GM18519 (cell line): ENCODE results near the gene COA8.
"Not testable (repeated sequence)": the region's sequence is repeated elsewhere in the genome, so short reads cannot be mapped to it uniquely, and the experiment has no call there.

Experiments used
- ATAC-seq: cut with Tn5 transposase; IDR thresholded peaks from one replicate; pipeline ENCODE4 v1.9.1; 2021; ENCODE audit warnings: mild to moderate bottlenecking, moderate library complexity; ENCODE audit not compliant: unreplicated experiment, low FRiP score

COA8 gene

DNA sequence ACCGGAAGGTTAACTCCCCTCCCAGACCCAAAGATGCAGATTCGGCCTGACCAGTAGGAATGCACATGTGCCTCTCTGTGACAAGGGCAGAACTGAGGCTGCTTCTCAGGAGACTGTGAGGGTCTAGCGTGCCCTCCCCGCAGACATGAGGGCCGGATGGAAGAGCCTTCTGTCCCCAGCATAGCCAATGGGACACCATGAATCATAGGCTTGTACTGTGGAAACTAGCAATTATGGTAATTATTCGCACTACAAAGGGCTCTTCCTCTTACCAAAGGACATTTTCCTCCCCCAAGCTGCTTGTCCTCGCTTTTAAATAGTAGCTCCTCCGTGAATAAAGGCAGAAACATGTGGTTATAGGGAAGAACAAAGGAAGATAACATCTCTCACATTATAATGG is 6.2 kb downstream of the COA8 start:
- ATAC-seq = no peak

DNA sequence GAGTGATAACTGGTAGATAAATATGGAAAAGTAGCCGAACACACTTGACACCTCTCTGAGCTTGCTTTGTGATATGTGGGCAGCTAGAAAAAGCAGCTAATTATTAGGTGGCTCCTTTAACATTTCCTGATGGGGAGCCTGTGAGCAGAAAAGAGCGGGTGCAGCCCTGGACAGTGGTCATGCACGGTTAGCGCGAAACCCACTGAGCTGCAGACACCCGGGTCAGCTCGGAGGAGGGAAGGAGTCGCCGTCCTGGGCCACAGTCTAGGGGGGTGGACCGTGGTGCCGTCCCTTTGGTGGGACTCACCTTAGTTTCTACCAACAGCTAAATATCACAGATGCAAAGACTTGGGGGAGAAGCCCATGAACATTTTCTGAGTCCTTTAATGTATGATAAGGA is 6.6 kb downstream of the COA8 start:
- no peak for ATAC-seq

DNA sequence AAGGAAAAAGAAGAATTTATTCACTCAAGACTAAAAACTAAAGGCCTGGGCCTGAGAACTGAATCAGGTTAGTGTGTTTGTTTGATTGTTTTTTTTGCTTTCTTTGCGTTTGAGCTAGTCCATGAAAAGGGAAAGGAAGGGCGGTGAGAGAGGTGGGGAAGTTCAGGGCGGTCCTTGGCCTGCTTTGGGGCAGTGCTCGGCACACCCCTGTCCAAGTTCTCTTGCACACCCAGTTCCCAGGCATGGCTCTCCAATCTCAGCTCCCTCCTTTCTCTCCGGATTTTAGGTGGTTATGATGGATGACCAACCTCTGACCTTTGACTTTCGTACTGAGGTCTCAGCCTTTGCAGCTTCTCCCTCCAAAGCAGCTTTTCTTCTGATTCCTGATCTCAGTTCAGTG is 11.3 kb downstream of the COA8 start:
- ATAC-seq = no peak

DNA sequence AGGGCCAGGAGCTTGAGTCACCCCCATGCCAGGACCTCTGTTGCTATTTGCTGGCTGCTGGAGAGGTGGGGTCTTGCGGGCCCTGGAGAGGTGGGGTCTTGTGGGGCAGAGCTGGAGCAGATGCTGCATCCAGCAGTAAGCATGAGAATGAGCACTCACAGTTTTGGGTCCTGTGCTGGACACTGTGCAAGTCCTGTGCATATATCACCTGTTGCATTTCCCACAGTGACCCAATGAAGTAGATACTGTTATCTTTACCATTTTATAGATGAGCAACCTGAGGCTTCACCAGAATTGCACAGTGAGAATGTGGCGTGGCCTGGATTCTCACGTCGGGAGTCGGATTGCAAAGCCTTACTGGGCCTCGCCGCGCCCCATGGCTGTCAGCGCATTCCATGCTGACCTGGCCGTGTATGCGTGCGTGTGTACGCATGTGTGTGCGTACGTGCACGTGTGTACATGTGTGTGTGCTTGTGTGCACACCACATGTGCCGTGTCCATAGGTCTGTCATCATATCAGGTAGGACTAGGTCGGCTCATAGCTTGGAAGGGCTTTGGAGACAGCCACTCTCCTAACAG is 12.0 kb downstream of the COA8 start:
- no peak for ATAC-seq

DNA sequence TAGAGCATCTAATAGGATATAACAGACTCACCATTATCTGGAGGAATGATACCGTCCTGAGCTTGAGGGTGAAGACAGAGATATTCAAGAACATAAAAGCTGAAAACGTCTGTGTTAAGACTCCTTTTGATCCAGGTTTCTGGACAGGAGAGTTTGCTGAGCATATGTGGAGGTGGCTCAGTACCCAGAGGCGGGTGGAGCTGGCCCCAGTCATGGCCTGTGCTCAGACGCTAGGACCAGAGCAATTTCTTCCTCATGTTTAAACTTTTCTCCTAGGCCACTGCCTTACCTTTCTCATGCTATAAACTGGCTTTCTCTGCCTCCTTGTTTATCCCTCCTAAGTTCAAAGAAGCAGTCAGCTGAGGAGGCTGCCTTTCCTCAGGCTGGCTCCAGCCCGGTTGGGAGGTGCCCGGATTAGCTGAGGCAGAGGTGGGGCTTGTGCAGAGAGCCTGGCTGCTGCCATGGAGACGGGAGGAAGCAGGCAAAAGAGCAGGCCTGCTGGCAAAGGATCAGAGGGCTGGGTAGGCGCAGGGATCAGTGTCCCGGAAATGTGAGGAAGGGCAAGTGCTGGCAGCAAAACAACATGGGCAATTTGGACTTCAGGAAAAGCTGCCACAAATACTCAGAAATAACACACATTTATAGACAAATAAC is 13.7 kb downstream of the COA8 start:
- no peak for ATAC-seq

DNA sequence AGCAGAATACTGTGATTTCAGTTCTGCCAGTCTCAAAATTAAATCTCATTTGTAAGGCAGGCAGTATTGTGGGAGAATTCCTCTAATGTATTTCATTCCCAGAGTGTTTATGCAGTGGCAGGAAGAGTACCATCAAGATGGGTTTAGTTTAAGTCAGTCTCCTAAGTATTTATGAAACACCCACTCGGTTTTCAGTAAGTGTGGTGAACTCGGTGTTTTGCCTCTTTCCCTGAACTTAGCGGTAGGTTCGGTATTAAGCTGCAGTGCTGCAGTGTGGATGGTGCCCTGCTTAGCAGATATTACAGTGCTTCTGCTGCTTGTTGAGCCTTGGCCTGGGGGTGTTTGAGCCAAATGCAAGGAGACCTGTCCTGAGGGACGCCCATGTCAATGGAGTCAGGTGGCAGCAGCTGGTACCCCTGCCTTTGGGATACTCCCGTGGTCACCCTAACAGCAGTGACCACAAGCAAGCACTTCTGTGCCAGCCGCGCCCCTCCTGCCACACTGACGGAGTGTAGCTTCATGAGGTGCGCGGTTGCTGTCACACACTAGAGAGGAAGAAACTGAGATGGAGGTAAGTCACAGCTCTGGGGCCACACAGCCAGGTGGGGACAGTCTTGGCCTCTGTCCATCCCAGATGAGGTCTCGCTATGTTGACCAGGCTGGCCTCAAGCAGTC is 15.8 kb downstream of the COA8 start:
- ATAC-seq = no peak

DNA sequence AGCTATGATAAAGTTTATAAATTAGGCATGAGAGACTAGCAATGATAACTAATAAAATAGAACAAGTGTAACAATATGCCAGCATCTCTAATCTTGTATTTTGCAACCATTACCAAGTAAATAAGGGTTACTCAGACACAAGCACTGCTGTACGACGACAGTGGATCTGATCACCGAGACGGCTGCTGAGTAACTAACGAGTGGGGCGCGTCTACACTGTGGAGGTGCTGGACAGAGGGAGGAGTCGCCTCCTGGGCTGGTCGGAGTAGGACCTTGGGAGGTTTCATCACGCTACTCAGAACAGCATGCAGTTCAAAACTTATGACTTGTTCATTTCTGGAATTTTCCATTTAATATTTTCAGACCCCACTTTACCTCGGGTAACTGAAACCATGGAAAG is 18.4 kb downstream of the COA8 start:
- ATAC-seq = no peak

DNA sequence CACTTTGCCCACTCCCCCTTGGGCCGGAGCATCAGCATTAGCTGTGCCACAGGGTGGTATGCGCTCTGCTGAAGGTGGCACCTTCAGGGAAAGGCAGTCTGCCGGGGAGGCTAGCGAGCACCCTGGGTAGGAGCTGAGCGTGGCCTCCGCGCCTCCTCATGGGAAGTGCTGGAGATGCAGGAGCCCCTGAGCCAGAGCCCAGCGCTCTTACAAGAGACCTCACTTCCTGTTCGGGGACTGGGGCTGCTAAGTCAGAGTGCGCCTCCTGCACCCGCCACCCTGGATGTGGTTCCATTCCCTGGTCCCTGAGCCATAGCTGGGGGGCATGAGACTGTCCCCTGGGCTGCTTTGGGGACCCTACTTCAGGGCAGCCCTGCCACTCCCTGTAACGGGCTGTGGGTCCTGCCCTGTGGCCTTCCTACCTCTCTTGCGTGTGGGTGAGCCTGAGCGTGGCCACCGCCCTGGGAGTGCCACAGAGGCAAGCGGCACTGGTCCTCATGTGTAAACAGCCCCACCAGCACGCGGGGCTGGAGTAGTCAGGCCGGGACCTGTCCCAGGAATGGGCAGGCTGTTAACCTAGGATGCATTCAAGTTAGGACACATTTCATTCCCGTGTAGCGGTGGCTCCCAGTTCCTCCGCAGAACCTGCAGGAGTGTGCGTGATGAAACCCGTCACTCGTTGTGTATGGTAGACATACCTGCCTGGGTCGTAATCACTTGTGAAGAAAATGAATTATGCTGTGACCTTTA is 19.4 kb downstream of the COA8 start:
- ATAC-seq = no peak

DNA sequence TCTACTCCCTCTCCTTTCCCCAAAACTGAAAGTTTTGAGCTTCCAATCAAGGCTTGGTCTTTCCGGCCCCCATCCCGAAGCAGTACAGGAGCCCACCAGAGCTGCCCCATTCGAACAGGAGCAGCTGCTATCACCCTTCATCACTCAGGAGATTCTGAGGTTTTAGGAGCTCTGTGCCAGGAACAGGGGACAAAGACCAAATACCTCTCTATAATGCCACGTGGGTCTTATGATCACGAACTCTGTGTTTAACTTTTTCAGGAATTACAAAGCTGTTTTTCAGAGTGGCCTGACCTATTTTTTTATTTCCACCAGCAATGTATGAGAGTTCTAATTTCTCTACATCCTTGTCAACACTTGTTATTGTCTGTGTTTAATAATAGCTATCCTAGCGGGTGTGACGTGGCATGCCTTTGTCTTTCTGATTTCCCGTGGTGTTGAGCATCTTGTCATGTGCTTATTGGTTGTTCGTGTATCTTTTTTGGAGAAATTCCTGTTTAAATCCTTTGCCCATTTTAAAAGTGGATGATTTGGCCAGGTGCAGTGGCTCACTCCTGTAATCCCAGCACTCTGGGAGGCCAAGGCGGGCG is 21.7 kb downstream of the COA8 start:
- no peak for ATAC-seq

DNA sequence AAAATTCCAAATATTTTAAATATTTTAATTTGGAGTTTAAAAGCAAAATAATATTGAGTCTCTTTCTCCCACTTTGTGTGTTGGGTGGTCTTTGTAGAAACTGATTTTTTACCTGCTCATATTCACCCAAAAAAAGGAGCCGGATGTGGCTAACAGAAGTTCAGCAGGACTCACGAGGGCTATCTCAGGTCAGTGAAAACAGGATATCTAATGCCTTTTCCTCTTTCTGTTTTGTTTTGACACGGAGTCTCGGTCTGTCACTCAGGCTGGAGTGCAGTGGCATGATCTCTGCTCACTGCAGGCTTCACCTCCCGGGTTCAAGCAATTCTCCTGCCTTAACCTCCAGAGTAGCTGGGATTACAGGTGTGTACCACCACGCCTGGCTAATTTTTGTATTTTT is 30.8 kb downstream of the COA8 start:
- no peak for ATAC-seq

DNA sequence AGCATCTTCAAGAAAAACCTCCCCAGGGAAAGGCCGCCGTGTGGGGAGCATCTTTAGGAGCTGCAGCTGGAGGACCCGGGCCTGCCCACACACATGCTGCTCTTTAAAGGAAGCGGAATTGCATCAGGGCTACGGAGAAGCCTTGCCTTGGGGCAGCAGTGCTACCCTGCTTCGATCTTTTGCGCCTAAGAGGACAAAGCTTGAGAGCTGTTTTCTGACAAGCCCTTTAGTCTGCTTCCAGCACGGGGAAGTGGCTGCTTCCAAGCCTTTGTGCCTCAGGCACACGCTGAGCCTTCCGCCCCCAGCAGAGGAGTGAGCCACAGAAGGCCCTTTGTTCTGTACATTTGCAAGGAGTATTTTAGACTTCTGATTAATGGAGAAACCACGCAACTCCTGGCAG is 31.5 kb downstream of the COA8 start:
- no peak for ATAC-seq

DNA sequence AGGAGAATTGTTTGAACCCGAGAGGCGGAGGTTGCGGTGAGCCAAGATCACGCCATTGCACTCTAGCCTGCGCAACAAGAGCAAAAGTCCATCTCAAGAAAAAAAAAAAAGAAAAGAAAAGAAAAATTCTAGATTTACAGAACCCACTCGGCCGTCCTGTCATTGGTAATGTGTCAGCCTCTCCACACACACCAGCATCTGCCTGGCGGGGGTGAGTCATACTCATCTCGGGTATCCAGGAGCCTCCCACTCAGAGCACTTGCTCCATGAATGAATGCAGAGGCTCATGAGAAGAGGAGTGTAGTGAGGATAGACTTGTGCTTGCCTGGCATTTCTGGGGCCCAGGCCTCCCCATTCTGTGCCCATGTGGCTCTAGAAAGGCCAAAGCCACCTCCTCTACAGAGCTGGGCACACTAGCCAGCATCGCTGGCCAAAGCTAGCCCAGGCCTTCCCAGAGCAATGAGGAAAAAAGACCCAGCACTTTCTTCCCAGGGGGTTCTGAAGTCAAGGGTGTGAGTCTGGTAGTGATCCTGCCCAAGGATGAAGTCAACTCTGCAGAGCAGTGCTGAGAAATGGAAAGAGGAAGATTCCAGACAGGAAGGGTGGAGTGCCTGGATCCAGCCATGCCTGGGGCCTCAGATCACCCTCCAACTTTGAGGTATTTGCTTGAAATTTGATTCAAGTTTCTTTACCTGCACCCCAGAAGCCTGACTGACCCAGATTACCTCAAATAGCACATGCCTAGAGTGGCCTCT is 35.0 kb downstream of the COA8 start:
- ATAC-seq = no peak

DNA sequence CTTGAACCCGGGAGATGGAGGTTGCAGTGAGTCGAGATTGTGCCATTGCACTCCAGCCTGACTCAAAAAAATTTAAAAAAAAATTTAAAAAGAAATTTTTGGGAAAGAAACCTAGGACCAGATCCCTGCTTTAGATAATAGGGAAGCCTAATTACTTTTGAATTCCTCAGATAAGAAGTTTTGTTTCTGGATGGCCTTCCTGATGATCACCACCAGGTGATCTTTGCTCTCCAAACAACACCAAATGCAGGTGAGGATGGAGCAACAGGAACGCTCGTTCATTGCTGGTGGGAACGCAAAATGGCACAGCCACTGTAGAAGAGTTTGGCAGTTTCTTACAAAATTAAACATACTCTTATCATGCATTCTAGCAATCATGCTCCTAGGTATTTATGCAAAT is 37.7 kb downstream of the COA8 start:
- no peak for ATAC-seq

DNA sequence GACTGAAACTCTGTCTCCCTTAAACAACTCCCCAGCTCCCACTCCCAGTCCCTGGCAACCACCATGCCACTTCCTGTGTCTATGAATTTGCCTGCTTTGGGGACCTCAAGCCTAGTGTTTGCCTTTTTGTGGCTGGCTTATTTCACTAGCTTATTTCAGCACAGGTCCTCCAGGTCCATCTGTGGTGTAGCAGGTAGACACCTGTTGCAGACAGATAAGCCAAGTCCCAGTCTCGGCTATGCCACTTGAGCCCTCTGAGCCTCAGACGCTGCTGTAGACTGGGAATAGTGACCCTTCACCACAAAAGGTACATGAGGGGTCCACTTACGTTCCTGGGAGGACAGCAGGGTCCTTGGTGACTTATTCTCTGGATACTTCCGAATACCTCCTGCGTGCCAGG is 41.9 kb downstream of the COA8 start:
- ATAC-seq = no peak

DNA sequence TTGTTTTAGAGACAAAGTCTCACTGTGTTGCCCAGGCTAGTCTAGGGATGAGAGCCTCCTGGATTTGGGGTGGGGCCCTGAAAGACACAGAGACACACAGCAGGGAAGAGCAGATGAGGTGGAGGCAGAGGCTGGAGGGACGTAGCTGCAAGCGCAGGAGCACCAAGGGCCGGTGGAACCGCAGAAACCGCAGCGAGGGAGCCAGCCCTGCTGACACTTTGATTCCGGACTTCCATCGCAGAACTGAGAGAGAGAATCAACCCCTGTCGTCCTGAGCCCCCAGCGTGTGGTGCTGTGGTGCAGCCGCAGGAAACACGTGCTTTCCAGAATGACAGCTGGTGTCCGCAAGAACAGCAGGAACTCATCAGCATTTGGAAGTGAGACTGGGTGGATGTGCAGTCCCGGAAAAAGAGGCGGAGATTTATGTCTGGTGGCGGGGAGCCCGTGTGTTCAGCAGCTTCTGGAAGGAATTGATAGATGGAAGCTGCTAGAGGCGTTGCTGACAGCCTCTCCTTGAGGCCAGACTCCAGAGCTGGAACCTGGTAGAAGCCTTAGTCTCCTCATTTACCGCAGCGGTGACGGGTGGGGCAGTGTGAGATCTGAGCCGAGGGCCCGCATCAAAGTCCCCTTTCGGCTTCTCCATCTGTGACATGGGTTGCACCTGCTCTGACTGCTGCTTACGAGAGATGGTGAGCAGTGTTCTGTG is 44.4 kb downstream of the COA8 start:
- ATAC-seq = no peak

DNA sequence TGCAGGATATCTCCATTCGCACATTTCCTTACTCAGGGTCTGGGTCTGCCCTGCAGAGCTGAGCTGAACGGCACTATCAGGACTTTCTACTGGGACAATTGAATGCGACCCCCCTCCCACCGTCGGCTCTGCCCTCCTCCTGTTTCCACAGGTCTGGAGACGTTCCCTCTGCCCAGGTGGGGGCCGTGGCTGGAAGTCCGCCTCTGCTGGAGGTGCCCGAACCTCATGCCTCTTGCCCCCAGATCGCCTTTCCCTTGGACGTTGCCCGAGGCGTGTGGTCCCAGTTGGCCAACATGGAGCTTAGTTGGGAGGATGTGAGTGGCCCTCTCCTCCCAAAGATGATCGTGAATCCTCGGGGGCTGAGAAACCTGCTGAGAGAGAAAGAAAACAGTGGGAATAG is 45.1 kb downstream of the COA8 start:
- no peak for ATAC-seq

DNA sequence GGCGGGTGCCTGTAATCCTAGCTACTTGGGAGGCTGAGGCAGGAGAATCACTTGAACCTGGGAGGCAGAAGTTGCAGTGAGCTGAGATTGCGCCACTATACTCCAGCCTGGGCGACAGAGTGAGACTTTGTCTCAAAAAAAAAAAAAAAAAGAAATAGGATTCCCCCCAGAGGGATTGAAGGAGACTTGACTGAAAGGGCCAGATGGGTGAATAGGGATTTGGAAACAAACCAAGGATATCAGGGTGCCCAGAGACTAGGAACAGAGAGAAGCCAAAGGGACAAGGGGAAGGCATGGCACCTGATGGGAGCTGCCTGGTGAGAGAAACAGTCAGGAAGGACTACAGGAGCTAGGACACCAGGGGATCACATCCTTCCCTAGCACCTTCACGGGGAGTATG is 46.3 kb downstream of the COA8 start:
- not testable (repeated sequence) for ATAC-seq

DNA sequence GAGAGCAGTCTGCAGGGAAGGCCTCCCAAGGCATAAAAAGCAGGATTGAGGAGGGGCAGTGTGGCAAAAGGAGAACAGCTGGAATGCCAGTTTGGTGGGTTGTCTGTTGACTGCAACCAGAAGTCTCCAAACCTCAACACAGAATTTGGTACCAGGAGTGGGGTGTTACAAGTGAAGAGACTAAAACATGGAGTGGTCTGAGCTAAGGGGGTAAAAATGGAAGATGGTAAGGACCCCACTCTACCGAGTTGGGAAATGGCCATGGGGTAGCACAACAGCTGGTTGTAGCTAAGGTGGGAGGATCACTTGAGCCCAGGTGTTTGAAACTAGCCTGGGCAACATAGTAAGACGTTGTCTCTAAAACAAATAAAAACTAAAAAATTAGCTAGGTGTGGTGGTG is 48.5 kb downstream of the COA8 start:
- ATAC-seq = no peak

DNA sequence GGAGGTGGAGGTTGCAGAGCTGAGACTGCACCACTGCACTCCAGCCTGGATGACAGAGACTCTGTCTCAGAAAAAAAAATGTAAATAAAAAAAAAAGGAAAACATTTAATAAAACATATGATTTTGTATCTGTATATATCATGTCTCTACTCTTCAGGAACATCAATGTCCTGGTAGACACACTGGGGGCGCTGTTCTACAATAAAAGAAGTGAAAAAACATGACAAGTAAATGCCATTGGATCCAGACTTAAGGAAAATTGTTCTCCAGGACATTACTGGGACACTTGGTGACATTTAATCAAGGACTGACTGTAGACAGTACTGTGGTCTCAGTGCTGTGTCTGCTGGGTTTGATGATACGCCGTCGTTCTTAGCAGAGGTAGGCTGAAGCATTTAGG is 50.8 kb downstream of the COA8 start:
- ATAC-seq = no peak
